ENCODE results near the gene HM13.
A peak's percentile ranks its signal among the peaks of the same experiment; 100 is the strongest.
"Not testable (repeated sequence)": the region's sequence is repeated elsewhere in the genome, so short reads cannot be mapped to it uniquely, and the experiment has no call there.

HM13 gene

GRCh38 chr20:31578448-31579138 lies 64.4 kb downstream of the HM13 start:
- Mint-ChIP-seq H3K4me1 (peaks cover 50% of the 10 kb centered on the region), H3K36me3 (ENCODE audit: low read depth) (peaks cover 19% of the 10 kb centered on the region), H3K4me3 (no peak overlapping the region), H3K27me3 (ENCODE audit: low read depth, poor library complexity) (peaks cover 4% of the 10 kb centered on the region), H3K27ac (no peak overlapping the region), H3K9me3 (no peaks in the 10 kb centered on the region)
- no peak for DNase-seq
- TF ChIP-seq CTCF (IDR thresholded peaks at IDR 0.05), result no peak

- DNase-seq, result no peak
- Mint-ChIP-seq H3K4me3 (no peak overlapping the region), H3K9me3 (no peaks in the 10 kb centered on the region), H3K4me1 (peaks cover 43% of the 10 kb centered on the region), H3K27me3 (ENCODE audit: low read depth, poor library complexity) (peaks cover 4% of the 10 kb centered on the region), H3K27ac (peak overlapping the region; percentile 88), H3K36me3 (ENCODE audit: low read depth) (peaks cover 19% of the 10 kb centered on the region)
- TF ChIP-seq CTCF (IDR thresholded peaks at IDR 0.05), result no peak
Measured at GRCh38 chr20:31579245-31579644, 65.0 kb downstream of the HM13 start.

DNA sequence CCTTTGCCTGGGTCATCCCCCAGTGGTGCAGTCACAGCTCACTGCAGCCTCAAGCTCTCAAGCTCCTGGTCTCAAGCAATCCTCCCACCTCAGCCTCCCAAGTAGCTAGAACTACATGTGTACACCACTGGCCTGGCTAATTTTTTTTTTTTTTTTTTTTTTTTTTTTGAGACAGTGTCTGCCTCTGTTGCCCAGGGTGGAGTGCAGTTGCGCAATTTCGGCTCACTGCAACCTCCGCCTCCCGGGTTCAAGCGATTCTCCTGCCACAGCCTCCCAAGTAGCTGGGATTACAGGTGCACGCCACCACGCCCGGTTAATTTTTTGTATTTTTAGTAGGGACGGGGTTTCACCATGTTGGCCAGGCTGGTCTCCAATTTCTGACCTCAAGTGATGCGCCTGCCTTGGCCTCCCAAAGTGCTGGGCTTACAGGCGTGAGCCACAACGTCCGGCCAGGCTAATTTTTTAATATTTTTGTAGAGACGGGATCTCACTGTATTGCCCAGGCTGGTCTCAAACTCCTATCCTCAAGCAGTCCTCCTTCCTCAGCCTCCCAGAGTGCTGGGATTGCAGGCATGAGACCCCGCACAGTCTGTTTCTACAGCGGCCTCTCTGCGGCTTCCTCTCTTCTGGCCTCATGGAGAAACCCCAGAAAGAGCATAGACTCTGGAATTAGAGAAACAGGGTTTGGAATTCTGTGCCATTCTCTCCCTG lies 65.9 kb downstream of the HM13 start:
- Mint-ChIP-seq H3K4me1 (peaks cover 42% of the 10 kb centered on the region), H3K36me3 (ENCODE audit: low read depth) (peaks cover 19% of the 10 kb centered on the region), H3K27ac (peak overlapping the region; percentile 65)
- not testable (repeated sequence) for H3K27me3 Mint-ChIP-seq (ENCODE audit: low read depth, poor library complexity); H3K4me3 Mint-ChIP-seq; DNase-seq; H3K9me3 Mint-ChIP-seq

GRCh38 chr20:31580706-31581105 lies 66.5 kb downstream of the HM13 start:
- Mint-ChIP-seq H3K9me3 (no peaks in the 10 kb centered on the region), H3K4me3 (no peak overlapping the region), H3K4me1 (peaks cover 47% of the 10 kb centered on the region), H3K27me3 (ENCODE audit: low read depth, poor library complexity) (peaks cover 4% of the 10 kb centered on the region), H3K27ac (peak overlapping the region; percentile 65), H3K36me3 (ENCODE audit: low read depth) (peaks cover 19% of the 10 kb centered on the region)
- DNase-seq, result no peak
- no peak for TF ChIP-seq CTCF (IDR thresholded peaks at IDR 0.05)

GRCh38 chr20:31581391-31581790 lies 67.1 kb downstream of the HM13 start:
- H3K27me3 Mint-ChIP-seq (ENCODE audit: low read depth, poor library complexity), result peaks cover 4% of the 10 kb centered on the region
- peaks cover 19% of the 10 kb centered on the region for H3K36me3 Mint-ChIP-seq (ENCODE audit: low read depth)
- no peak overlapping the region for H3K27ac Mint-ChIP-seq
- peaks cover 40% of the 10 kb centered on the region for H3K4me1 Mint-ChIP-seq
- no peak for DNase-seq
- H3K9me3 Mint-ChIP-seq, result no peaks in the 10 kb centered on the region
- no peak for TF ChIP-seq CTCF (IDR thresholded peaks at IDR 0.05)
- no peak overlapping the region for H3K4me3 Mint-ChIP-seq

GRCh38 chr20:31587545-31588389 lies 73.5 kb downstream of the HM13 start:
- Mint-ChIP-seq H3K36me3 (ENCODE audit: low read depth) (no peaks in the 10 kb centered on the region), H3K4me3 (peak overlapping the region; percentile 81), H3K9me3 (peaks cover 5% of the 10 kb centered on the region), H3K27ac (peak overlapping the region; percentile 90), H3K27me3 (ENCODE audit: low read depth, poor library complexity) (peaks cover 8% of the 10 kb centered on the region), H3K4me1 (peaks cover 30% of the 10 kb centered on the region)
- no peak for TF ChIP-seq CTCF (IDR thresholded peaks at IDR 0.05)
- DNase-seq, result peak; percentile 26
